ENCODE measurements around the gene STK11IP.

The STK11IP gene, protein sequence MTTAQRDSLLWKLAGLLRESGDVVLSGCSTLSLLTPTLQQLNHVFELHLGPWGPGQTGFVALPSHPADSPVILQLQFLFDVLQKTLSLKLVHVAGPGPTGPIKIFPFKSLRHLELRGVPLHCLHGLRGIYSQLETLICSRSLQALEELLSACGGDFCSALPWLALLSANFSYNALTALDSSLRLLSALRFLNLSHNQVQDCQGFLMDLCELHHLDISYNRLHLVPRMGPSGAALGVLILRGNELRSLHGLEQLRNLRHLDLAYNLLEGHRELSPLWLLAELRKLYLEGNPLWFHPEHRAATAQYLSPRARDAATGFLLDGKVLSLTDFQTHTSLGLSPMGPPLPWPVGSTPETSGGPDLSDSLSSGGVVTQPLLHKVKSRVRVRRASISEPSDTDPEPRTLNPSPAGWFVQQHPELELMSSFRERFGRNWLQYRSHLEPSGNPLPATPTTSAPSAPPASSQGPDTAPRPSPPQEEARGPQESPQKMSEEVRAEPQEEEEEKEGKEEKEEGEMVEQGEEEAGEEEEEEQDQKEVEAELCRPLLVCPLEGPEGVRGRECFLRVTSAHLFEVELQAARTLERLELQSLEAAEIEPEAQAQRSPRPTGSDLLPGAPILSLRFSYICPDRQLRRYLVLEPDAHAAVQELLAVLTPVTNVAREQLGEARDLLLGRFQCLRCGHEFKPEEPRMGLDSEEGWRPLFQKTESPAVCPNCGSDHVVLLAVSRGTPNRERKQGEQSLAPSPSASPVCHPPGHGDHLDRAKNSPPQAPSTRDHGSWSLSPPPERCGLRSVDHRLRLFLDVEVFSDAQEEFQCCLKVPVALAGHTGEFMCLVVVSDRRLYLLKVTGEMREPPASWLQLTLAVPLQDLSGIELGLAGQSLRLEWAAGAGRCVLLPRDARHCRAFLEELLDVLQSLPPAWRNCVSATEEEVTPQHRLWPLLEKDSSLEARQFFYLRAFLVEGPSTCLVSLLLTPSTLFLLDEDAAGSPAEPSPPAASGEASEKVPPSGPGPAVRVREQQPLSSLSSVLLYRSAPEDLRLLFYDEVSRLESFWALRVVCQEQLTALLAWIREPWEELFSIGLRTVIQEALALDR

DNA sequence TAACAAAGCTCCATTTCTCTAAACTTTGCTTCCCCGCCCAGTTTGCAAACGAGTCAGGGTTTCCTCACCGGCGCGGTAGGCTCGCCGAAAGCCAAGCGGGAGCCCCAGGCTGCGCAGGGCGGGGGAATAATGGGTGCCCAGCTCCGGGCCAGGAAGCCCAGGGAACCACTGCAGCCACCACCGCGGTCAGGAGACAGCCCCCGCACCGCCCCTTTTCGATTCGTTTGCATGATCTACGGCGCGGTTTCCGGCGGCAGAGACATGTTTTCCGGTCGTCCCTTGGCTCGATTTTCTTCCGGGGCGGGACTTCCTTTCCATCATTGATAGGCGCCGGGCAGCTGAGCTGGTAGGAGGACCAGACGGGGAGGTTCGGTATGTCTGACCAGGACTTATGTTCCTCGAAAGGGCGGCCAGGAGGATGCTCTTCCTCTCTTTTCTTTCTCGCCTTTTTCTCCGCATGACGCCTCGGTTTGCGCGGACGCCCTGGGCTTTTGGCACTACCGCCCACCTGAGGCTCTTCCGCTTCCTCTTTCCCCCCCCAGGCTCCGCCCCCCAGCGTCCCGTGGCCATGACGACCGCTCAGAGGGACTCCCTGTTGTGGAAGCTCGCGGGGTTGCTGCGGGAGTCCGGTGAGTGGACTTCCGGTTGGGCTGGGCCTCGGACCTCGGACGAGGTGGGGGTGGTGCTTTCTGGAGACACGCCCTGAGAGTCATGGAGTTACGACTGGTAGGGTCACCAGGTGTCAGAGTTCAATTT lies at the start of gene STK11IP:
STK11IP (plus strand) TSS at position 306 of the 756 bp plus-strand sequence; CDS start at position 569, 263 bp downstream.
- DNase-seq = peak; percentile 72

DNA sequence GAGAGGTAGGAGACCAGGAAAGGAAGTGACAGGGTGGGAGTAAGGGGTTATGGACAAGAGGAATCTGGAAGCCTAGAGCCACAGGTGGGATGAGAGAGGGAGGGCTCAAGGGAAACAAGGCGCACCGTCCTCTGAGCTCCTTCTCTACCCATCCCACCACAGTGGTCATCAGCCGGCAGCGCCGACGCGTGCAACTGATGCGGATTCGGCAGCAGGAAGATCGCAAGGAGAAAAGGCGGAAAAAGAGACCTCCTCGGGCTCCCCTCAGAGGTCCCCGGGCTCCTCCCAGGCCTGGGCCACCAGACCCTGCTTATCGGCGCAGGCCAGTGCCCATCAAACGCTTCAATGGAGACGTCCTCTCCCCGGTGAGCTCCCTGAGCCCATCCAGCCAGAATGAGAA lies 48.7 kb upstream of the STK11IP start:
- no peak for DNase-seq

DNA sequence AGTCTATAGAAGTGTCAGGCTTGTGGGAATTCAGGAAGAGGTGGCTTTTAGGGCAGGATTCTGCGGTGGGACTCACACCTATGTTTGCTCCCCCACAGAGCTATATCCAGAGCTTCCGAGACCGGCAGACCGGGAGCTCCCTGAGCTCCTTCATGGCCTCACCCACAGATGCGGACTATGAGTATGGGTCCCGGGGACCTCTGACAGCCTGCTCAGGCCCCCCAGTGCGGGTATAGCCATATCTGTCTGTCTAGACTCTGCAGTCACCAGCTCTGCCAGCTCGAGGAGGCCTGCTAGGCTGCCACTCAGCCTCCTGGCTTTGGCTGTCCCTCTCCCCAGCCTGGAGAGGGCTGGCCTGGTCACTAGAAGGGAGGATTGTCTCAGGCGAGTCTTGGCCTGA lies 48.0 kb upstream of the STK11IP start:
- no peak for DNase-seq

DNA sequence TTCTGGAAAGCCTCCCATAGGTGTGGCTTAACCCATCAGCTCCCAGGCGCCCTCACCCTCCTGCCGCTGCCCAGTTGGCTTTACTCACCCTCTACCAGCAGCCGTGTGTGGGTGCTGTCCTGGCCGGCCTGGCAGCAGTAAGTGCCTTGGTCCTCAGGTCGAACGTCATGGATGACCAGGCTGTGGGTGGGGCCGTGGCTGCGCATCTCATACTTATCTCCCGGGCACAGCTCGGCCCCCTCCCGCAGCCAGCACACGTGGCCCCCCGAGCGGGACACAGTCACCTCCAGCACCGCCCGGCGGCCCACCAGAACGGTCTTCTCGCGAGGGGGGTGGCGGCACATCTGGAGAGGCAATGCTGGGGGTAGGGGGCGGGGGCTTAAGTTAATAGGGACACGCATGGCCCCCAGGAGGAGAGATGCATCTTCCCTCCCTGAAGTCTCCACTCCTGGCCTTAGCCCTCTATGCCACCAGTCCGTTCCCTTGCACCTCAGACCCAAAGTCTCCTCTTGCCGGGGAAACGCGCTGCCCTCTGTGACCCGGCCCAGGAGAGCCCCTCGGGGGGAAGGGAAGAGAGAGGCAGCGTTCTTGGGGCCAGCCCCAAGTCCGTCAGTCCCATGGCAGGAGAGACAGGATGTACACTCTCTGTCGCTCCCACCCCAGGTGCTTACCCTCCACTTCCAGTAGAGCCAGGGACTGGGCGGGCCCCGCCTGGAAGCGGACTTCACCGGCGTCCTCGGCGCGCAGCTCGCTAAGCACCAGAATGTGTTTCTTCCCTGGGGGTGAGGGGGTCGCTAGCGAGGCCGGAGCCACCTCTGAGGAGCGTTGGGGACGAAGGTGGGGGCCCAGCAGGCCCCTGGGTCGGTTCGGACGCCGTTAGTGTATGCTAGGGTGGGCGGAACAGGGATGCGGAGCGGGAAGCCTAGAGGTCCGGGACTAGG lies 45.9 kb upstream of the STK11IP start:
- DNase-seq = no peak

DNA sequence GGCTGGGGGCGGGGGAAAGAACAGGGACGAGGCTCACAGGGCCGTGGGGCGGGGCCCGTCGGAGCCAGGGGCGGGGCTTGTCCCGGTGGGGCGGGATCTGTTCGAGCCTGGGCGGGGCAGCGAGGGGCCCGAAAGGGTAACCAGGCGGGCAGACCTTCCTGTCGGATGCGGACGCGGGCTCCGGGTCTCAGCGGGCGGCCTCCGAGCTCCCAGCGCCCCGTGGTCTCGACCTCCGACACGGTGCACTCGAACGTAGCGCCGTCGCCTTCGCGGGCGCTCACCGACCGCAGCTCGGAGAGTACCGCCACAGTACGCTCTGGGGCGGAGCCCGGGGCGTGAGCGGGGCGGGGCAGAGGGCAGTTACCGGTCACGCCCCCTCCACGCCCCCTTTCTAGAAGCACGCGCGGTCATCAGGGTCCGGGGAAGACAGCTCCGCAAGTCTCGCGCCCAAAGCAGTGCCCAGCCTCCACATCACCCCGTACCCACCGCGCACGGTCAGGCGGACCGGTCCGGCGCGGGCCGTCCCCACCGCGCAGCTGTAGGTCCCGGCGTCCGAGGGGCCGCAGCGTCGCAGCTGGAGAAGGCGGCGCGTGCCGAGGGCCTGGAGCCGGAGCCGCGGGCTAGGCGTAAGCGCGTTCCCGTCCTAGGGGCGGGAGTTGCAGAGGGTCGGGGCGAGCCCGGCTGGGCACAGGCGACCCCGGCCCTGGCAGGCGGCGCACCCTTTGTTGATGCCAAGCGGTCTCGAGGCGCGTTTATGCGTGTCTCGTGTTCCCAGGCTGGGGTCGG lies 45.1 kb upstream of the STK11IP start:
- DNase-seq = no peak

DNA sequence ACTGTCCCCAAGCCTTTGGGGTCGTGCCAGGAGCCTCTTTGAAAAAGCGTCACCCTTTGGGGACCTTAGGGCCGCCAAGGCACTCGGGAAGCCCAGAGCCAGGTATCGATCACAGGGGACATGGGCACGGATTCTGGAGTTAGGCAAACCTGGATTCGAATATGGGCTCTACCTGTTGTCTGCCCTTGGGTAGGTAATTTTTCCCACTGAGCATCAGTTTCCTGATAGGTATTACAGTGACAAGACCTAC lies 44.6 kb upstream of the STK11IP start:
- no peak for DNase-seq

DNA sequence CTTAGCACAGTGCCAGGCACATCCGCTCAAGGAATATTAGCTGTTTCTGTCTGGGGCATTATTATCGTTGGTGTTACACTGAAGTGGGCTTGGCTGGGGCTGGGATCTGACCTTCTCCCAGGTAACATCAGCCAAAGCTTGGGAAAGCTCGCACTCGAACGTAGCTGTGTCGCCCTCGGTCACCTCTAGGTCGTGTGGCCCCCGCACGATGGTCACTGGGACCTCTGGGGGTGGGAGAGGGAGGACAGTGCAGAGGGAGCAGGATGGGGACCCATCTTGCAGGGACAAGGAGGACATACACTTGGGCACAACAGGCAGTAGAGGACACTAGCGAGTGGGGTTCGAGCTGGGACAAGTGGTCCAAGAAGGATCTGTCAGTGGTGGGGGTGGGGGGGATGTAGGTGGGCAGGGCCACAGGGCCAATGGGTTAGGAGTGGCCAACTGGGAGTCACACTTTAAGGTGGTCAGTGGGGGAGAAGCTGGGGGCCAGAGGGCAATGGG lies 44.1 kb upstream of the STK11IP start:
- DNase-seq = no peak

DNA sequence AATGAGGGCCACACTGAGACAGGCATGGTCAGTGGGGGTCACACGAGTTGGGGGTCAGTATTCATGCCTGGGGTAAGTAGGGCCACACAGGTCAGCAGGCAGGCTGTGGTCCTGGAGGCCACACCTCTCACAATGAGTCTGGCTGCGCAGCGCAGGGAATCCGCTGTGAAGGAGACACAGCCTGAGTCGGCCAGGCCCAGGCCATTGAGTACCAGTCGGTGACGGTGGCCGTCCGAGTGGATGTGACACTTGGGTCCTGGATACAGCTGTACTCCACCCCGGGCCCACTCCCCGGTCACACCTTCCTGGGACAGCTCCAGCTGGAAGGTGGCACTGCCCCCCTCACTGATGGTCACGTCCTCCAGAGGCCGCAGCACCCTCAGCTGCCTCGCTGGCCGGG lies 43.3 kb upstream of the STK11IP start:
- DNase-seq = no peak

DNA sequence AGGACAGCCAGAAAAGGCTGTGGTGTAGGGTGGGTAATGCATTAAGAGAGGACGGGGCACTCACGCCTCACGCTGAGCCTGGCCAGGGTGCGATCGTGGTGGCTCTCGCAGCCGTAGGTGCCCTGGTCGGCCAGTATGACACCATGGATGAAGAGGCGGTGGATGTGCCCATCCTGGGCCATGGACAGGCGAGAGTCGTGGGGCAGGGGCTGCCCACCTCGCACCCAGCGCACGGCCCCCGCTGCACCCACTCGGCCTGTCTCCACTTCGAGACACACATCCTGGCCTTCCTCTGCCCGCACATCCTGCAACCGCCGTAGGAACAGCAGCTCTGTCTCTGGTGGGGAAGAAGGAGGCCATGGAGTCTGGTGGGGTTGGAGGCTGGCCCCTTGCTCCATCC lies 41.7 kb upstream of the STK11IP start:
- DNase-seq = no peak

DNA sequence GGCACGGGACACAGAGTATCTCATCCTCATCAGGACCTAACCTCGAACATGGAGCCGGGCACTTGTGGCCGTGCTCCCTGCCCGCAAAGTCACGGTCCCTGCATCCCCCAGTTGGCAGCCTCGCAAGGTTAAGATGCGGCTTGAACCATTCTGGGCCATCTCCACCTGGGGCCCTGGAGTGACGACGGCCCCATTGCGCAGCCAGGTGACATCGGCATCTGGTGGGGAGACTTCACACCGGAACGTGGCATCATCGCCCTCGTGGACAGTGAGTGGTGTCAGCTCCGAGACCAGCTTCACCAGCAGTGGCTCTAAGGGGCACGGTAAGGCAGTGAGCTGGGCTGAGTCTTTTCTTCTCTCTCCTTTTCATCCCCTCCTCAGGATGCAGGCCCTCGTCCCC lies 41.2 kb upstream of the STK11IP start:
- DNase-seq = no peak

DNA sequence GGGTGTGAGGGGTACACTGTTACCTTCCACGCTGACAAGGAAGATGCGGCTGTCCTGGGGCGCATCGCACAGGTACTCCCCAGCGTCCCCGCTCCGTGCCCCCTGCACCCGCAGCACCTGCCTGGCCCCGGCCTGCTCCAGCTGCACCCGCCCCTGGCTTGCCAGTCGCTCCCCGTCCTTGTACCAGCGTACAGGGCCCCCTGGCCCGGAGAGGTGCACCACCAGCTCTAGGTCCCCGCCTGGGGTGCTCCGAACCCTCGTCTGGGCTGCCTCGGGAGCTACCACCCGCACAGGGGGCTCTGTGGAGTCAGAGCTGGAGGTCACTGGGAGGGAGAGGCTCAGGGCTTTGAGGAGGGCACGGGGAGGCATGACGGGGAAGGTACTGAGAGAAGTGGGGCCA lies 40.3 kb upstream of the STK11IP start:
- no peak for DNase-seq

DNA sequence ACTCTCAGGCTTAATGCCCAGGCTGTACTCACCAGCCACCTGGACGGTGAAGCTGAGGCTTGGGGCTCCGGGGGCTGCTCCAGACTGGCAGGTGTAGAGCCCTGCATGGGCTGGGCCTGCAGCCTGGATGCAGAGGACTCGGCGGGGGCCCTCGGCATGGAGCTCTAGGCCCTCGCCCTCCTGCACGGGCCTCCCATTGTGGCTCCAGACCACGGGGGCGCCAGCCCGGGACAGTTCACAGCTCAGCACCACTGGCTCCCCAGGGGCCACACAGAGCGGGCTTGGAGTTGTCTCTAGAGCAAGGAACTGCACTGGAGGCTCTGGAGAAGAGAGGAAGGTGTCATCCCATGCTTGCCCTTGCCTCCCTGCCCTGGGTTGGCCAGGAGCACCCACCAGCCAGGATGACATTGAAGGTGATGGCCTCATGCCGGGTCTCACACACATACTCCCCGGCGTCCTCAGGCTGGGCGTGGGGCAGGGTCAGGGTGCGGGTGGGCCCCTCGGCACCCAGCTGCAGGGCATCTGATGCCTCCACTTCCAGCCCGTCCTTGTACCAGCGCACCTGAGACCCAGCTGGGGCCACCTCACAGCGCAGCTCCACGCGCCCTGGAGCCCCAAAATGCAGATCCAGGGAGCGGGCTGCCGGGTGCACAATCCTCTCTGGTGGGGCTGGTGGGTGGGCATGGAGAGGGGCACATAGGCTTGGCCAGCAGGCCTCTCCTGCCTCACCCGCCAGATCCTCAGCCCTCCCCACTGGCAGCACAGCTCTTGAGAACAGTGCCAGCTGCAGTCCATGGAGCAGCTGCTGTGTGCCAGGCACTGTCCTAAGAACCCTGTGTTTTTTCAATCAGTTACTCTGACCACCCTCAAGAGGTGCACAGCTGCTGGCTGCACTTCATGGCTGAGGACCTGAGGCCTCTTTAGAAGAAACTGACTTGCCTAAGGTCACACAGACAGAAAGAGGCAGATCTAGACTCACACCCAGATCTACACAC lies 39.6 kb upstream of the STK11IP start:
- DNase-seq = no peak

DNA sequence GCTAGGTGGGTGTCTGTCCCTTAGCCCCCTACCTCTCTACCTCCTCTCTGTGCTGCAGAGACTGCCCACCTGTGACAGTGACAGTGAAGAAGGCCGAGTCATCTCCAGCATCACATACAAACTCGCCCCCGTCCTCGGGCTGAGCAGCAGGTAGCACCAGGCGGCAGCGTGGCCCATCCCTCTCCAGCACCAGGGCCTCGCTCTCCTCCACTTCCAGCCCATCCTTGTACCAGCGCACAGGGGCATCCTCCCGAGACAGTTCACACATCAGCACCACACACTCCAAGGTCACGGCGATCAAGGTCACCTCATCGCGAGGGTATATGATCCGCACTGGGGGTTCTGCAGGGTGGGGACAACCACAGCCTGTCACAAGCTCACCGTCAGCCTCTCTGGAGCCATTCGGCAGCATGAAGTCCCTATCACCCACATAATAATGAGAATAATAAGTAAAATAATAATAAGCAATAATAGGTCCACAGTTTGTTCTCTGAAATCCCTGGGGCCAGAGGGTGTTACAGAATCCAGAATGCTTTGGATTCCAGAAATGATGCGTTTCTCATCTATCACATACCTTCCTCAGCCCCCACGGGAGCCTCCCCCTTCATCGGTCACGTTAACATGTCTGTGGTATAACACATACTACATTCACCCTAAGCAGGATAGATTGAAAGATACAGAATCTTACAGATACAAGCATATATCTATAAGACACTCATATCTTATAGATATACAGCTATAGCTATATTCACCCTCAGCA lies 38.3 kb upstream of the STK11IP start:
- no peak for DNase-seq

DNA sequence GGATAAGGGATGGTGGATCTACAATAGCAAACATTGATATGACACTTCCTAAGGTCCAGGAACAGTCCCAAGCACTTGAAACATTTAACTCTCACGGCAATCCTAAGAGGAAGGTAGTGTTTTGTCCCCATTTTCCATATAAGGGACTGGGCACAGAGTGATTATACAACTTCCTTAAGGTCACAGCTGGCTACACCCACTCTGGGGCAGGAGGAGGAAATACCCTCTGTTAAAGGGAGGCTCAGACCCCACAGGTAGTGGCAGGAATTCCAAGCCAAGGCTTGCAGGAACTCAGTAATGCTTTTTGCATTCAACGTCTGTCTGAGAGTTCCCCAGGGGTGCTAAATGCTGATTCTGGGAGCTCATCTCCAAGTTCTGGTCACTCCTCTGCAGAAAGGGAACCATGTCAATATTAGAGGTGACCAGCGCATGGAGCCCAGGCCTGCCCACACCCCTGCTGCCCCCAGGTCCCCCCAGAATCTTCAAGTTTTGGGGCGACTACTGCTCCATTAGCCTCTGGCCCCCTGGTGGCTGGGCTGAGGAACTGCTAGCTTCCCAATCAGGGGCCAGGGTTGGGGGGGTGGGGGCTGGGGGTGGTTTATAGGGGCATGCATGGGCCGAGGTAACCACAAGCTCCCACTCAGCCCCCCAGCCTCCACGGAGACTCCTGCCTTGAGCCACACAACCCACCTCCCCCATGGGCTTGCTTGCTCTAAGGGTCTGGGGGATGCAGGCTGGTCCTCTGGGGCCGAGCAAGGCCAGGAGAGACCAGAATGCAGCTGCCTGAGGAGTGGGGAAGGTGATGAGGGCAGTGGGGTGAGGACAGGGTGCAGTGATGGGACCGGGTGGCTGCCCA lies 37.4 kb upstream of the STK11IP start:
- DNase-seq = no peak

DNA sequence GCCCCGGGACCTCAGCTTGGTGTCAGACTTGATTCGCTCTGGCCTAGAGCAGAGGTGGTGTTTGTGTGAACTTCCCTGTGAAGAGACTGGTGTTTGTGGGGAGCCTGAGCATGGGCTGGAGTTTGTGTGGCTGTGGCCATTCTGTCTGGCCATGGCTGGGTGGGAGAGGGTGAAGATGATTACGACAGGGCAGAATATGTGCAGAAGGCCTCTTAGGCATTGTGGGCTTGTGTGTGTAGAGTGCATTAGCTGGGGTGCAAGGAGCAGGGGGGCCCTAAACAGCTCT lies 36.8 kb upstream of the STK11IP start:
- no peak for DNase-seq

DNA sequence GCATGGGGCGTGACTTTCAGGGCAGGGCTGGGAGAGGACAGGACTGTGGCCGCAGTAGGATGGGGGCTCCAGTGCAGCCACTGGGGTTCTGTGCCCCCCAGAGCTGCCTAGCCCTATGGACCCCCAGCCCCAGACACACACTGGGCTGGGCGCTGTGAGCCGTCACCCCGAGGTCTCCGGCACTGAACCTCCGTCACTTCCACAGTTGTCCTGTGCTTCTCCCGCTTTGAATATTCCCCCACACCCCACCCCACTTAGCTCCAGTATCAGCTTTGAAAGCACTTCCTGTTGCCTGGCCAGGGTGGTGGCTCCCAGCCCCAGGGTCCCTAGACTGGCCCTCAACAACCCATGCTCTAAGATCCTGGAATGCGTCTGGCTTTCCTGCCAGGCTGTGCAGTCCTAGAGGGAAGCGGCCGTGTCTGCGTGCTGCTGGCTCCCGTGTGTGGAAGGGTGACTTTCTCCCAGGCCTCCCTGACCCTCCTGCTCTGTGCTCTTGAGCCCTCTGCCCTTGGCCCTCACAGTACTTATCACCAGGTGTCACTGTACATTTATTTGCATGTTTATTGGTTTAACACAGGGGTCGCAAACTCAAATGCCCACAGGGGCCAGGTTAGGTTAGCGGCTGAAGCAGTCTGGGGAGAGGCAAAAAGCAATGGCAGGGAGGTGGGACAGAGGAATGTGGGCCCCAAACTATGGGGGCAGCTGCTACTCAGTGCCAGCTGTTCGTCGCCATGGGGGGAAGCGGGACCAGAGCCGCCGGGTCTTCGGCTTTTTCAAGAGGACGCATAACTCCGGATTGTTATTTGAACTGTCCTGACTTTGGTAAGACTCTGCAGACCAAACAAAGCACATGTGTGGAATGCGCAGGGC lies 36.2 kb upstream of the STK11IP start:
- no peak for DNase-seq
